ENCODE measurements around the gene MZT2B. TPM values are rescaled to one million over a fixed set of nuclear protein-coding genes. Genes with fewer than 3 reads are reported as not detected.
"Not testable (repeated sequence)": the region's sequence is repeated elsewhere in the genome, so short reads cannot be mapped to it uniquely, and the experiment has no call there.

MZT2B gene, protein sequence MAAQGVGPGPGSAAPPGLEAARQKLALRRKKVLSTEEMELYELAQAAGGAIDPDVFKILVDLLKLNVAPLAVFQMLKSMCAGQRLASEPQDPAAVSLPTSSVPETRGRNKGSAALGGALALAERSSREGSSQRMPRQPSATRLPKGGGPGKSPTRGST
- total RNA-seq (2021) (341 and 379 TPM in 2 replicates), Bru-seq, nascent RNA (percentile 77 among the genes with signal in this experiment), BruChase-seq, experiment 1, labeled RNA remaining after a 2-hour chase (percentile 73 among the genes with signal in this experiment), BruChase-seq, experiment 2, labeled RNA remaining after a 6-hour chase (percentile 78 among the genes with signal in this experiment)
- long read RNA-seq, transcript MZT2B-204 (2 exons, 401 nt) = minor isoform, 23 of 253 reads
- long read RNA-seq, transcript MZT2B-206 (2 exons, 480 nt) = minor isoform, 7 of 253 reads
- long read RNA-seq, transcript MZT2B-201 (3 exons, 933 nt) = major isoform, 204 of 253 reads
- long read RNA-seq, transcript MZT2B-203 (3 exons, 455 nt) = minor isoform, 6 of 253 reads
- long read RNA-seq, partial matches to known transcripts = 0 of 253 reads
- long read RNA-seq, other reads (novel, unspliced or antisense) = 11 of 253 reads

DNA sequence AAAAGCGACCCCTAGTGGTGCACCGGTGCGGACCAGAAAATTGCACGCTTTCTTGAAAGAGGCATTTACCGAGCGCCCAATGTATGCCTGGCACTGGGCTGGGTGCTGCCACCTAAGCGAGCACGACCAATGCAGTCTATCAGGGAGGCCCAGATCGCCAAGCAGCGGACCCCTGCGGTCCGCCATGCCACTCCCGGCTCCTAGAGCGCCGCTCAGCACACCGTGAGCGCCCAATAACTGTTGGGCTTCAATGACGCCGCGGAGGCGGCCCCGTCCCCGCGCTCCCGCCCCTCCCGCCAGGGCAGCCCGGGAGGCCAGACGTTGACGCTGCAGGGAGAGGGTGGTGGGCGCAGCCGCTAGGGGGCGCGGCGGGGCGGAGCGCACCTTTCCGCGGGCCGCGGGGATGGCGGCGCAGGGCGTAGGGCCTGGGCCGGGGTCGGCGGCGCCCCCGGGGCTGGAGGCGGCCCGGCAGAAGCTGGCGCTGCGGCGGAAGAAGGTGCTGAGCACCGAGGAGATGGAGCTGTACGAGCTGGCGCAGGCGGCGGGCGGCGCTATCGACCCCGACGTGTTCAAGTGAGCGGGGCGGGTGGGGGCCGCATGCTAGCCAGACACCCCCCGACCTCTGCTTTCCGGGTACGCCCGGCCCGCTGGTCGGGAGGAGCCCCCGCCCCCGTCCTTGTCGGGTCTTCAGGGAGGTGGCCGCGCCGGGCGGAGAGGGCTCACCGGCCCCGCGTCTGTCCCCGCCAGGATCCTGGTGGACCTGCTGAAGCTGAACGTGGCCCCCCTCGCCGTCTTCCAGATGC is at the start of gene MZT2B:
Gene MZT2B, plus strand, starts transcription at position 383 of the 803 bp plus-strand sequence. Its CDS starts 21 bp downstream, at position 404.
- CTCF ChIA-PET = interaction anchor here (0.8 to 1.0 kb wide), 4 partner anchors 152 to 930 kb away, joined by 3 to 4 read pairs (median 4); partner anchors contain the start of gene IMP4
- H3K4me1 ChIP-seq (ENCODE audit: insufficient read depth, low read length, poor library complexity, severe bottlenecking); POLR2A ChIA-PET (ENCODE audit: low non-redundant PET); H3K9me3 ChIP-seq (ENCODE audit: low read depth, low read length, poor library complexity, severe bottlenecking); H3K27me3 ChIP-seq (replicated peaks; ENCODE audit: insufficient read depth, low read depth, low read length, poor library complexity): not testable (repeated sequence)
- peaks cover 10% of the 10 kb centered on the region for H3K36me3 ChIP-seq (ENCODE audit: insufficient read depth, low read length, poor library complexity, severe bottlenecking)
- peak within 1 kb of the TSS; percentile 93 for H3K4me3 ChIP-seq (ENCODE audit: low read depth, low read length, poor library complexity, severe bottlenecking)
- TSS peak; percentile 49 for BruUV-seq (replicated peaks)
- TF ChIP-seq, protein P1, sequence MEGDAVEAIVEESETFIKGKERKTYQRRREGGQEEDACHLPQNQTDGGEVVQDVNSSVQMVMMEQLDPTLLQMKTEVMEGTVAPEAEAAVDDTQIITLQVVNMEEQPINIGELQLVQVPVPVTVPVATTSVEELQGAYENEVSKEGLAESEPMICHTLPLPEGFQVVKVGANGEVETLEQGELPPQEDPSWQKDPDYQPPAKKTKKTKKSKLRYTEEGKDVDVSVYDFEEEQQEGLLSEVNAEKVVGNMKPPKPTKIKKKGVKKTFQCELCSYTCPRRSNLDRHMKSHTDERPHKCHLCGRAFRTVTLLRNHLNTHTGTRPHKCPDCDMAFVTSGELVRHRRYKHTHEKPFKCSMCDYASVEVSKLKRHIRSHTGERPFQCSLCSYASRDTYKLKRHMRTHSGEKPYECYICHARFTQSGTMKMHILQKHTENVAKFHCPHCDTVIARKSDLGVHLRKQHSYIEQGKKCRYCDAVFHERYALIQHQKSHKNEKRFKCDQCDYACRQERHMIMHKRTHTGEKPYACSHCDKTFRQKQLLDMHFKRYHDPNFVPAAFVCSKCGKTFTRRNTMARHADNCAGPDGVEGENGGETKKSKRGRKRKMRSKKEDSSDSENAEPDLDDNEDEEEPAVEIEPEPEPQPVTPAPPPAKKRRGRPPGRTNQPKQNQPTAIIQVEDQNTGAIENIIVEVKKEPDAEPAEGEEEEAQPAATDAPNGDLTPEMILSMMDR (conservative IDR thresholded peaks at IDR 0.05; ENCODE audit: low read depth, low read length) = peak; percentile 68
- intact Hi-C loops (cut with micrococcal nuclease; ENCODE audit: unreplicated experiment) = loop anchor here (1.0 to 2.0 kb wide), 2 partner anchors 23 to 150 kb away; no protein-coding TSS in a partner anchor
- peak within 1 kb of the TSS; percentile 94 for H3K27ac ChIP-seq (ENCODE audit: low read depth, low read length, poor library complexity, severe bottlenecking)
- peak; percentile 91 for DNase-seq (ENCODE audit: low spot score)

DNA sequence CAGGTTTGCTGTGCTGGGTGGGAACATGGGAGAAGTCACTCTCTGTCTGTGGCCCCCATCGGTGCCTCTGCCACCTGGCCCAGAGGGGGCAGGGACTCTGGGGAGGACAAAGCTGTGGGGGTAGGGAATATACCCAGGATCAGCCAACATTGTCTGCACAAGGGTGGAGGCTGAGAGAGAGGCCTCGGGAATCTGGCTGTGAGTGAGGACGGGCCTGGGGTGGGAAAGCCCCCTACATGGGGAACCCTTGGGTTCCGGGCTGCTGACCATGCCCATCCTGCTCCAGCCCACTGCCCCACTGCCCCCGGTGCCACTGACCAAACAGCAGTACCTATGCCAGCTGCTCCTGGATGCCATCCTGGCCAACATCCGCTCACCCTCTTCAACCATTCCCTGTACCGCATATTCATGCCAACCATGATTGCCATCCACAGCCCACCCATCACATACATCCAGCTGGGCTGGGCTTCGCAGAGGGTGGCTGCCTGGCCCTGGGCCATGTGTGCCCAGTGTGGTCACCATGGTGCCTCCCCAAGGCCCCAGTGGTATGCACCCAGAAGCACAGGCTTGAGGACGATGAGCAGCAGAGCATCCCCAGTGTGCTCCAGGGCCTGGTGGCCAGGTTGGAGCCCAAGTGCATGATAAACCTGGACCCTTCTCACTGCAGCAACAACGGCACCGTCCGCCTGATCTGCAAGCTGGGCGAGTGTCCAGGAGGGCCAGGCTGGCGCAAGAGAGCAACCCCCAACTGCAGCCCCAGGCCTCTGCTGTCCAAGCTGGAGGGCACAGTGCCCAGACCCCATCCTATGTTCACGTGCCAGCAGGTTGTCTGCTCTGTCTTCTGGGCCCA is 46.1 kb upstream of the MZT2B start:
- intact Hi-C loops (cut with micrococcal nuclease; ENCODE audit: unreplicated experiment) = no loop called here
- Histone ChIP-seq H3K9me3 (ENCODE audit: low read depth, low read length, poor library complexity, severe bottlenecking) (no peaks in the 10 kb centered on the region), H3K27ac (ENCODE audit: low read depth, low read length, poor library complexity, severe bottlenecking) (no peak overlapping the region), H3K4me3 (ENCODE audit: low read depth, low read length, poor library complexity, severe bottlenecking) (no peak overlapping the region), H3K36me3 (ENCODE audit: insufficient read depth, low read length, poor library complexity, severe bottlenecking) (no peaks in the 10 kb centered on the region), H3K27me3 (replicated peaks; ENCODE audit: insufficient read depth, low read depth, low read length, poor library complexity) (no peaks in the 10 kb centered on the region), H3K4me1 (ENCODE audit: insufficient read depth, low read length, poor library complexity, severe bottlenecking) (no peaks in the 10 kb centered on the region)
- no peak for DNase-seq (ENCODE audit: low spot score)
- ChIA-PET POLR2A (ENCODE audit: low non-redundant PET) (no interaction called here), CTCF (no interaction called here)
- TF ChIP-seq, protein P1 (conservative IDR thresholded peaks at IDR 0.05; ENCODE audit: low read depth, low read length) = no peak
- TF ChIP-seq EZH2 (IDR thresholded peaks at IDR 0.05; ENCODE audit: borderline replicate concordance, low read depth, low read length, poor library complexity, severe bottlenecking) = no peak
- BruUV-seq (replicated peaks) = no TSS peak

DNA sequence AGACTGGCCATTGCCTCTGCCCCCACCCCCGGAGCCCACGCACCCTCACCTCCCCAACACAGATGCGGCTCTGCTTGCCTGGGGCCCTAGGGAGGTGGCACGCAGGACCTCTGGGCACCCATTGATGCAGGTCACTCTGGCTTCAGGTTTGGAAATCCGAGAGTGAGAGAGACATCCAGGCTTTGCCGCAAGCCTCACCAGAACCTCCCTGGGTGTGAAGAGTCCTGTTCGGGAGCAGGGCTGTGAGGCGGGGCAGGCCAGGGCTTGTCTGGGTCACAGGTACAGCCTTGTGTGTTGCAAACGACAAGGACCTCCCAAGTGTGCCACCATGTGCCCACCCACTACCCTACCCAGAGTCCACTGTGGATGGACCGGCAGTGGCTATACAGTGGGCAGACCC is 45.5 kb upstream of the MZT2B start:
- CTCF ChIA-PET; H3K36me3 ChIP-seq (ENCODE audit: insufficient read depth, low read length, poor library complexity, severe bottlenecking); H3K4me3 ChIP-seq (ENCODE audit: low read depth, low read length, poor library complexity, severe bottlenecking); H3K9me3 ChIP-seq (ENCODE audit: low read depth, low read length, poor library complexity, severe bottlenecking); BruUV-seq (replicated peaks); H3K27me3 ChIP-seq (replicated peaks; ENCODE audit: insufficient read depth, low read depth, low read length, poor library complexity); H3K4me1 ChIP-seq (ENCODE audit: insufficient read depth, low read length, poor library complexity, severe bottlenecking); intact Hi-C loops (cut with micrococcal nuclease; ENCODE audit: unreplicated experiment); H3K27ac ChIP-seq (ENCODE audit: low read depth, low read length, poor library complexity, severe bottlenecking); POLR2A ChIA-PET (ENCODE audit: low non-redundant PET); DNase-seq (ENCODE audit: low spot score): not testable (repeated sequence)

DNA sequence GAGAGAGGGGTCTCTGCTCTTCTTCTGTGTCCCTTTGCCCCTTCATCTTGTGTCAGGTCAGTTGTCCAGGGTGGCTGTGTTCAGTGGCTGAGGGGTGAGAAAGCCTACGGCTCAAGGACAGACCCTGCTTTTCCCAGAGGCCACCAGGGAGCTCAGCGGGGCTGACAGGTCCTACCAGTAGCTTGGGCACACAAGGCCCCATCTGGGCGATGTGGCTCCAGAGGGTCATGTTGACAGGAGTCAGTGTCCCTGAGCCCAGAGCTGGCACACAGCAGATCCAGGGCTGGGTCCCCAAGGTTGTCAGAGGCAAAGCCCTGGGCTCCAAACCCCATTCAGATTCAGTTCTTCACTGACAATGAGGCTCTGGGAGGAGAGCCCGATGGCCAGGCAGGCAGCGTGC is 44.9 kb upstream of the MZT2B start:
- H3K36me3 ChIP-seq (ENCODE audit: insufficient read depth, low read length, poor library complexity, severe bottlenecking); H3K4me1 ChIP-seq (ENCODE audit: insufficient read depth, low read length, poor library complexity, severe bottlenecking); DNase-seq (ENCODE audit: low spot score); BruUV-seq (replicated peaks); H3K4me3 ChIP-seq (ENCODE audit: low read depth, low read length, poor library complexity, severe bottlenecking); intact Hi-C loops (cut with micrococcal nuclease; ENCODE audit: unreplicated experiment); H3K27ac ChIP-seq (ENCODE audit: low read depth, low read length, poor library complexity, severe bottlenecking); H3K9me3 ChIP-seq (ENCODE audit: low read depth, low read length, poor library complexity, severe bottlenecking); H3K27me3 ChIP-seq (replicated peaks; ENCODE audit: insufficient read depth, low read depth, low read length, poor library complexity); CTCF ChIA-PET; POLR2A ChIA-PET (ENCODE audit: low non-redundant PET): not testable (repeated sequence)

DNA sequence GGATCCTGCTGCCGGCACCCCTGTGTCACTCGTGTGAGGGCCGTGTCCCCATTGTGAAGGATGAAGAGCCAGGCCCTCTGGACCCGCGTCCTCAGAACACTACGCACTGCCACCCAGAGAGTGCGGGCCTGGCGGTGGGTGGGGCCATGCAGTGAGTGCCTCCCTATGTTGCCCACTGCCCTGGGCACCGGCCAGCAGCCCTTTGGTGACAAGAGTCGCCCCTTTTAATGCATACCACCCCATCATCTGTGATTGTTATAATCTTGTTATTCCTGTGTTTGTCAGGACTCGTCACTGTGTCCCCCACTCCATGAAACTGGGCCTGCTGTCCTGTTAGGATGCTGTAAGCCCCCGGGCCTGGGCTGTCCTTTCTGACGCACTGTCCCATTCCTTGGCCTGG is 43.7 kb upstream of the MZT2B start:
- DNase-seq (ENCODE audit: low spot score); H3K9me3 ChIP-seq (ENCODE audit: low read depth, low read length, poor library complexity, severe bottlenecking); H3K27ac ChIP-seq (ENCODE audit: low read depth, low read length, poor library complexity, severe bottlenecking); H3K4me1 ChIP-seq (ENCODE audit: insufficient read depth, low read length, poor library complexity, severe bottlenecking); CTCF ChIA-PET; H3K27me3 ChIP-seq (replicated peaks; ENCODE audit: insufficient read depth, low read depth, low read length, poor library complexity); BruUV-seq (replicated peaks); intact Hi-C loops (cut with micrococcal nuclease; ENCODE audit: unreplicated experiment); H3K36me3 ChIP-seq (ENCODE audit: insufficient read depth, low read length, poor library complexity, severe bottlenecking); H3K4me3 ChIP-seq (ENCODE audit: low read depth, low read length, poor library complexity, severe bottlenecking); POLR2A ChIA-PET (ENCODE audit: low non-redundant PET): not testable (repeated sequence)
